Measurements from ENCODE around the gene UBQLN1. TPM values are rescaled to one million over a fixed set of nuclear protein-coding genes. Genes with fewer than 3 reads are reported as not detected.

UBQLN1 gene
- total RNA-seq, 2 donors from 2014 or later = 88.1 to 107 TPM

- Histone ChIP-seq H3K36me3 (no peaks in the 10 kb centered on the region), H3K27me3 (replicated peaks; ENCODE audit: insufficient read depth) (no peaks in the 10 kb centered on the region), H3K9me3 (no peaks in the 10 kb centered on the region), H3K4me3 (no peak overlapping the region), H3K27ac (no peak overlapping the region), H3K4me1 (ENCODE audit: control insufficient read depth in 1 of 2, low read depth in 2 of 2) (no peaks in the 10 kb centered on the region)
- DNase-seq (ENCODE audit: low spot score) (no peak), ATAC-seq (ENCODE audit: insufficient number of reproducible peaks, low FRiP score, low read depth) (no peak)
- no peak for TF ChIP-seq CTCF (IDR thresholded peaks at IDR 0.05)
Measured at GRCh38 chr9:83649515-83649914, 58.2 kb downstream of the UBQLN1 start.

- ATAC-seq (ENCODE audit: insufficient number of reproducible peaks, low FRiP score, low read depth) (no peak), DNase-seq (ENCODE audit: low spot score) (no peak)
- Histone ChIP-seq H3K4me1 (ENCODE audit: control insufficient read depth in 1 of 2, low read depth in 2 of 2) (no peaks in the 10 kb centered on the region), H3K27me3 (replicated peaks; ENCODE audit: insufficient read depth) (no peaks in the 10 kb centered on the region), H3K27ac (no peak overlapping the region), H3K36me3 (no peaks in the 10 kb centered on the region), H3K4me3 (no peak overlapping the region), H3K9me3 (no peaks in the 10 kb centered on the region)
- peak; percentile 64 for TF ChIP-seq CTCF (IDR thresholded peaks at IDR 0.05)
Measured at GRCh38 chr9:83649080-83649479, 58.7 kb downstream of the UBQLN1 start.

- no peaks in the 10 kb centered on the region for H3K27me3 ChIP-seq (replicated peaks; ENCODE audit: insufficient read depth)
- no peak overlapping the region for H3K4me3 ChIP-seq
- H3K27ac ChIP-seq = no peak overlapping the region
- ATAC-seq (ENCODE audit: insufficient number of reproducible peaks, low FRiP score, low read depth) (no peak), DNase-seq (ENCODE audit: low spot score) (no peak)
- H3K36me3 ChIP-seq = no peaks in the 10 kb centered on the region
- no peaks in the 10 kb centered on the region for H3K9me3 ChIP-seq
- H3K4me1 ChIP-seq (ENCODE audit: control insufficient read depth in 1 of 2, low read depth in 2 of 2) = no peaks in the 10 kb centered on the region
- no peak for TF ChIP-seq CTCF (IDR thresholded peaks at IDR 0.05)
Measured at GRCh38 chr9:83646500-83647239, 61.1 kb downstream of the UBQLN1 start.

GRCh38 chr9:83642793-83643192 is 65.0 kb downstream of the UBQLN1 start:
- no peak for TF ChIP-seq CTCF (IDR thresholded peaks at IDR 0.05)
- H3K27ac ChIP-seq = no peak overlapping the region
- ATAC-seq (ENCODE audit: insufficient number of reproducible peaks, low FRiP score, low read depth) (no peak), DNase-seq (ENCODE audit: low spot score) (no peak)
- no peaks in the 10 kb centered on the region for H3K27me3 ChIP-seq (replicated peaks; ENCODE audit: insufficient read depth)
- H3K4me3 ChIP-seq = no peak overlapping the region
- no peaks in the 10 kb centered on the region for H3K9me3 ChIP-seq
- no peaks in the 10 kb centered on the region for H3K4me1 ChIP-seq (ENCODE audit: control insufficient read depth in 1 of 2, low read depth in 2 of 2)
- H3K36me3 ChIP-seq = no peaks in the 10 kb centered on the region

GRCh38 chr9:83639266-83639665 is 68.5 kb downstream of the UBQLN1 start:
- ATAC-seq (ENCODE audit: insufficient number of reproducible peaks, low FRiP score, low read depth) = no peak
- Histone ChIP-seq H3K4me3 (no peak overlapping the region), H3K4me1 (ENCODE audit: control insufficient read depth in 1 of 2, low read depth in 2 of 2) (no peaks in the 10 kb centered on the region), H3K27me3 (replicated peaks; ENCODE audit: insufficient read depth) (no peaks in the 10 kb centered on the region), H3K36me3 (no peaks in the 10 kb centered on the region), H3K27ac (no peak overlapping the region), H3K9me3 (no peaks in the 10 kb centered on the region)
- TF ChIP-seq CTCF (IDR thresholded peaks at IDR 0.05) = no peak
- DNase-seq (ENCODE audit: low spot score) = no peak

All from thoracic aorta (tissue), 2 donors.